Measurements from ENCODE around the gene VWA5B1. TPM values are rescaled to one million over a fixed set of nuclear protein-coding genes. Genes with fewer than 3 reads are reported as not detected.

VWA5B1 gene
- not detected in 2 replicates for total RNA-seq

- DNase-seq (no peak), ATAC-seq (ENCODE audit: low read depth) (no peak)
- CTCF ChIA-PET = no interaction called here
- intact Hi-C loops (cut with micrococcal nuclease) = no loop called here
- Mint-ChIP-seq H3K4me3 (peak within 1 kb of the TSS; percentile 36), H3K27ac (no peak within 1 kb of the TSS), H3K36me3 (ENCODE audit: low read depth) (no peaks in the 10 kb centered on the region), H3K27me3 (peaks cover 52% of the 10 kb centered on the region), H3K9me3 (no peaks in the 10 kb centered on the region), H3K4me1 (peaks cover 10% of the 10 kb centered on the region)
- POLR2A ChIA-PET = no interaction called here
- no peak for TF ChIP-seq CTCF (IDR thresholded peaks at IDR 0.05)
Observed at GRCh38 chr1:20290624-20291597, at the start of gene VWA5B1. Gene VWA5B1 (plus strand): TSS chr1:20290875. CDS start chr1:20310602, 19,727 bp downstream.

- no peak for TF ChIP-seq CTCF (IDR thresholded peaks at IDR 0.05)
- peaks cover 27% of the 10 kb centered on the region for H3K27me3 Mint-ChIP-seq
- no peaks in the 10 kb centered on the region for H3K9me3 Mint-ChIP-seq
Observed at GRCh38 chr1:20242890-20243479, 47.7 kb upstream of the VWA5B1 start.

GRCh38 chr1:20248971-20249612 is 41.6 kb upstream of the VWA5B1 start:
- H3K27me3 Mint-ChIP-seq = peaks cover 17% of the 10 kb centered on the region

More at GRCh38 chr1:20242890-20243479, 47.7 kb upstream of the VWA5B1 start:
- no peak overlapping the region for H3K4me3 Mint-ChIP-seq
- no peak for ATAC-seq (ENCODE audit: low read depth)
- no peak overlapping the region for H3K27ac Mint-ChIP-seq
- intact Hi-C loops (cut with micrococcal nuclease) = no loop called here
- ChIA-PET CTCF (no interaction called here), POLR2A (no interaction called here)
- DNase-seq = no peak
- no peaks in the 10 kb centered on the region for H3K36me3 Mint-ChIP-seq (ENCODE audit: low read depth)
- no peaks in the 10 kb centered on the region for H3K4me1 Mint-ChIP-seq

GRCh38 chr1:20250340-20250989 is 40.2 kb upstream of the VWA5B1 start:
- ATAC-seq (ENCODE audit: low read depth) = no peak
- Mint-ChIP-seq H3K4me3 (no peak overlapping the region), H3K36me3 (ENCODE audit: low read depth) (no peaks in the 10 kb centered on the region), H3K4me1 (no peaks in the 10 kb centered on the region), H3K27ac (no peak overlapping the region), H3K27me3 (peaks cover 15% of the 10 kb centered on the region), H3K9me3 (no peaks in the 10 kb centered on the region)
- TF ChIP-seq CTCF (IDR thresholded peaks at IDR 0.05) = no peak
- ChIA-PET POLR2A (no interaction called here), CTCF (no interaction called here)
- intact Hi-C loops (cut with micrococcal nuclease) = no loop called here
- DNase-seq = no peak

More at GRCh38 chr1:20248971-20249612, 41.6 kb upstream of the VWA5B1 start:
- Mint-ChIP-seq H3K4me1 (no peaks in the 10 kb centered on the region), H3K9me3 (no peaks in the 10 kb centered on the region), H3K27ac (no peak overlapping the region), H3K36me3 (ENCODE audit: low read depth) (no peaks in the 10 kb centered on the region), H3K4me3 (no peak overlapping the region)
- DNase-seq (no peak), ATAC-seq (ENCODE audit: low read depth) (no peak)
- CTCF ChIA-PET = no interaction called here
- intact Hi-C loops (cut with micrococcal nuclease) = no loop called here
- POLR2A ChIA-PET = no interaction called here
- no peak for TF ChIP-seq CTCF (IDR thresholded peaks at IDR 0.05)

Measured in activated B cell treated with CpG ODN at 0.5 μM for 24 hours (primary cell).